ENCODE measurements around the gene ADGRF4.

Gene ADGRF4

GRCh38 chr6:47698342-47698787 lies at the start of gene ADGRF4:
ADGRF4 (plus strand) TSS chr6:47698580; CDS start chr6:47707246, 8,666 bp downstream.
- no peak for DNase-seq
- Mint-ChIP-seq H3K27me3 (ENCODE audit: low read depth, poor library complexity) (peaks cover 6% of the 10 kb centered on the region), H3K27ac (no peak within 1 kb of the TSS), H3K36me3 (ENCODE audit: low read depth) (no peaks in the 10 kb centered on the region), H3K9me3 (no peaks in the 10 kb centered on the region), H3K4me1 (peaks cover 29% of the 10 kb centered on the region), H3K4me3 (no peak within 1 kb of the TSS)
- TF ChIP-seq CTCF (IDR thresholded peaks at IDR 0.05) = no peak

GRCh38 chr6:47650553-47651432 lies 47.6 kb upstream of the ADGRF4 start:
- DNase-seq = no peak
- no peak overlapping the region for H3K27ac Mint-ChIP-seq
- H3K4me1 Mint-ChIP-seq = no peaks in the 10 kb centered on the region
- TF ChIP-seq CTCF (IDR thresholded peaks at IDR 0.05) = no peak
- H3K9me3 Mint-ChIP-seq = no peaks in the 10 kb centered on the region
- H3K4me3 Mint-ChIP-seq = no peak overlapping the region
- H3K27me3 Mint-ChIP-seq (ENCODE audit: low read depth, poor library complexity) = no peaks in the 10 kb centered on the region
- no peaks in the 10 kb centered on the region for H3K36me3 Mint-ChIP-seq (ENCODE audit: low read depth)

- H3K4me1 Mint-ChIP-seq = peaks cover 4% of the 10 kb centered on the region
- H3K27me3 Mint-ChIP-seq (ENCODE audit: low read depth, poor library complexity) = no peaks in the 10 kb centered on the region
- DNase-seq = no peak
- no peaks in the 10 kb centered on the region for H3K9me3 Mint-ChIP-seq
- no peak for TF ChIP-seq CTCF (IDR thresholded peaks at IDR 0.05)
- H3K36me3 Mint-ChIP-seq (ENCODE audit: low read depth) = no peaks in the 10 kb centered on the region
- no peak overlapping the region for H3K27ac Mint-ChIP-seq
- H3K4me3 Mint-ChIP-seq = no peak overlapping the region
Measured at GRCh38 chr6:47651505-47651944, 46.9 kb upstream of the ADGRF4 start.

GRCh38 chr6:47653706-47654105 lies 44.7 kb upstream of the ADGRF4 start:
- no peaks in the 10 kb centered on the region for H3K36me3 Mint-ChIP-seq (ENCODE audit: low read depth)
- TF ChIP-seq CTCF (IDR thresholded peaks at IDR 0.05) = no peak
- H3K9me3 Mint-ChIP-seq = no peaks in the 10 kb centered on the region
- H3K4me1 Mint-ChIP-seq = peaks cover 6% of the 10 kb centered on the region
- DNase-seq = no peak
- no peaks in the 10 kb centered on the region for H3K27me3 Mint-ChIP-seq (ENCODE audit: low read depth, poor library complexity)
- H3K4me3 Mint-ChIP-seq = no peak overlapping the region
- no peak overlapping the region for H3K27ac Mint-ChIP-seq

GRCh38 chr6:47654255-47654654 lies 44.1 kb upstream of the ADGRF4 start:
- TF ChIP-seq CTCF (IDR thresholded peaks at IDR 0.05) = no peak
- H3K4me3 Mint-ChIP-seq = no peak overlapping the region
- no peaks in the 10 kb centered on the region for H3K9me3 Mint-ChIP-seq
- H3K36me3 Mint-ChIP-seq (ENCODE audit: low read depth) = no peaks in the 10 kb centered on the region
- H3K27me3 Mint-ChIP-seq (ENCODE audit: low read depth, poor library complexity) = no peaks in the 10 kb centered on the region
- H3K4me1 Mint-ChIP-seq = peaks cover 6% of the 10 kb centered on the region
- no peak for DNase-seq
- H3K27ac Mint-ChIP-seq = no peak overlapping the region

All from nephron progenitor cell (in vitro differentiated cells).